Keratinocyte (primary cell): ENCODE measurements around the gene SOAT1. TPM values are rescaled to one million over a fixed set of nuclear protein-coding genes. Genes with fewer than 3 reads are reported as not detected.

Experiments used
- DNase-seq: peaks from one replicate; pipeline ENCODE4 v3.0.0-alpha.2; 2011; ENCODE audit warnings: low read depth, missing footprints, low spot score
- FAIRE-seq: peaks from 2 replicates; lab custom pipeline; 2011; peaks lifted over from hg19 to GRCh38; lab: Jason Lieb, UNC
- H2AFZ ChIP-seq: 2 replicates; pipeline ENCODE4 v1.6.0; 2012; ENCODE audit warnings: low read length, control low read depth, inconsistent platforms; ENCODE audit not compliant: control insufficient read depth
- H3K27ac ChIP-seq: 2 replicates; pipeline ENCODE4 v1.5.1; 2011; ENCODE audit warnings: low read length; ENCODE audit not compliant: control insufficient read depth, insufficient read depth
- H3K27me3 ChIP-seq: 3 replicates; pipeline ENCODE4 v1.6.0; 2011; ENCODE audit warnings: low read length; ENCODE audit not compliant: control insufficient read depth, insufficient read depth; ENCODE audit errors: extremely low read depth
- H3K36me3 ChIP-seq, 2 experiments: 2 replicates in 1 of 2; 3 replicates in 1 of 2; pipeline ENCODE4 v1.5.1; 2011; ENCODE audit warnings: low read length in 2 of 2, mild to moderate bottlenecking in 1 of 2; ENCODE audit not compliant: control insufficient read depth in 2 of 2, insufficient read depth in 2 of 2; ENCODE audit errors: extremely low read depth in 1 of 2
- H3K4me1 ChIP-seq: 3 replicates; pipeline ENCODE4 v1.5.1; 2011; ENCODE audit warnings: low read length; ENCODE audit not compliant: control insufficient read depth, insufficient read depth; ENCODE audit errors: extremely low read depth
- H3K4me2 ChIP-seq: 3 replicates; pipeline ENCODE4 v1.6.0; 2011; ENCODE audit warnings: low read depth, low read length; ENCODE audit not compliant: control insufficient read depth, insufficient read depth; ENCODE audit errors: extremely low read depth
- H3K4me3 ChIP-seq, 3 experiments: fragments of 200-600 bp in 1 of 3; sonication (generic) in 1 of 3; 2 replicates in 2 of 3; 3 replicates in 1 of 3; pipeline ENCODE4 v1.5.1; 2011 to 2016; ENCODE audit warnings: low read length in 3 of 3, mild to moderate bottlenecking in 3 of 3, control low read depth in 2 of 3, inconsistent platforms in 1 of 3, low read depth in 1 of 3, mixed read lengths in 1 of 3, mixed run types in 1 of 3, moderate library complexity in 1 of 3; ENCODE audit not compliant: control insufficient read depth in 2 of 3, insufficient read depth in 2 of 3; ENCODE audit errors: extremely low read depth in 1 of 3
- H3K79me2 ChIP-seq: 2 replicates; pipeline ENCODE4 v1.6.0; 2012; ENCODE audit warnings: low read length; ENCODE audit not compliant: control insufficient read depth, insufficient read depth
- H3K9ac ChIP-seq: 3 replicates; pipeline ENCODE4 v1.6.0; 2011; ENCODE audit warnings: low read length; ENCODE audit not compliant: control insufficient read depth, insufficient read depth; ENCODE audit errors: extremely low read depth
- H3K9me1 ChIP-seq: 3 replicates; pipeline ENCODE4 v1.6.0; 2011; ENCODE audit warnings: low read length; ENCODE audit not compliant: control insufficient read depth, insufficient read depth; ENCODE audit errors: extremely low read depth
- H3K9me3 ChIP-seq: 2 replicates; pipeline ENCODE4 v1.5.1; 2012; ENCODE audit warnings: low read depth, low read length; ENCODE audit not compliant: control insufficient read depth
- H4K20me1 ChIP-seq: 3 replicates; pipeline ENCODE4 v1.6.0; 2011; ENCODE audit warnings: low read length; ENCODE audit not compliant: control insufficient read depth, insufficient read depth; ENCODE audit errors: extremely low read depth
- CTCF ChIP-seq, 3 experiments: IDR thresholded peaks in 1 of 3; conservative IDR thresholded peaks in 1 of 3; optimal IDR thresholded peaks in 1 of 3; 2 replicates in 2 of 3; 3 replicates in 1 of 3; pipeline versions ENCODE3 to v1.5.1; 2011; ENCODE audit warnings: low read length in 3 of 3, mild to moderate bottlenecking in 3 of 3, moderate library complexity in 2 of 3, control low read depth in 1 of 3, inconsistent platforms in 1 of 3; ENCODE audit not compliant: insufficient read depth in 2 of 3; ENCODE audit errors: extremely low read depth in 1 of 3
- EZH2 ChIP-seq: IDR thresholded peaks from one replicate; pipeline ENCODE4 v1.6.1; 2012; ENCODE audit warnings: inconsistent platforms, mild to moderate bottlenecking, low read length, moderate library complexity
- dilution Hi-C: fragments of 300-500 bp; cut with MboI; formaldehyde crosslinking; loops from one replicate; pipeline ENCODE4 v1.7.0; 2020; ENCODE audit warnings: low sequenced_read_pairs; ENCODE audit not compliant: extremely low pct_ligation_motif_present
- polyA plus RNA-seq, 5 experiments: library from polyadenylated mRNA; depleted of rRNA in 3 of 5; stranded (reverse) in 3 of 5; stranded (forward) in 1 of 5; unstranded in 1 of 5; fragments of >200 nt; gene quantifications; 1 replicate in 1 of 5; 2 replicates in 3 of 5; 3 replicates in 1 of 5; pipeline versions ENCODE4 v1.2.1 to v1.2.3, GENCODE V29; 2011 to 2012; ENCODE audit warnings: missing spikeins in 2 of 5, low read depth in 1 of 5, low replicate concordance in 1 of 5

SOAT1 gene
- polyA plus RNA-seq, 1 donor (not counting 4 experiments of a cell fraction or from before 2014, with no cell fraction given) = 62.9 TPM

- H3K27me3 ChIP-seq = no peaks in the 10 kb centered on the region
- no peaks in the 10 kb centered on the region for H4K20me1 ChIP-seq
- FAIRE-seq (no peak), DNase-seq (no peak)
- dilution Hi-C loops = no loop called here
- H3K9me1 ChIP-seq = no peaks in the 10 kb centered on the region
- no peak overlapping the region for H3K9ac ChIP-seq
- H3K4me1 ChIP-seq = no peaks in the 10 kb centered on the region
- H3K27ac ChIP-seq = no peak overlapping the region
- H3K79me2 ChIP-seq = peaks cover 77% of the 10 kb centered on the region
- H3K4me3 ChIP-seq = no peak overlapping the region
- no peak overlapping the region for H3K4me2 ChIP-seq
- H3K9me3 ChIP-seq = no peaks in the 10 kb centered on the region
- peaks cover 3 to 8% of the 10 kb centered on the region in 2 experiments for H3K36me3 ChIP-seq
- no peak overlapping the region for H2AFZ ChIP-seq
- TF ChIP-seq EZH2 = no peak
- TF ChIP-seq CTCF (optimal IDR thresholded peaks at IDR 0.05 in 1 of 3, IDR thresholded peaks at IDR 0.05 in 1 of 3, conservative IDR thresholded peaks at IDR 0.05 in 1 of 3; ENCODE audit: extremely low read depth in 1 of 3, insufficient read depth in 2 of 3, low read length in 3 of 3) = no peak
These were observed 9.7 kb downstream of the SOAT1 start for GRCh38 chr1:179303200-179303785.

- no peak overlapping the region for H3K4me3 ChIP-seq
- no peaks in the 10 kb centered on the region for H3K9me3 ChIP-seq
- no peak overlapping the region for H3K4me2 ChIP-seq
- H3K9ac ChIP-seq = no peak overlapping the region
- no peaks in the 10 kb centered on the region for H4K20me1 ChIP-seq
- dilution Hi-C loops = no loop called here
- no peak overlapping the region for H2AFZ ChIP-seq
- no peak for DNase-seq
- peaks cover 3 to 8% of the 10 kb centered on the region in 2 experiments for H3K36me3 ChIP-seq
- FAIRE-seq = no peak
- no peak for TF ChIP-seq CTCF (optimal IDR thresholded peaks at IDR 0.05 in 1 of 3, IDR thresholded peaks at IDR 0.05 in 1 of 3, conservative IDR thresholded peaks at IDR 0.05 in 1 of 3; ENCODE audit: extremely low read depth in 1 of 3, insufficient read depth in 2 of 3, low read length in 3 of 3)
- TF ChIP-seq EZH2 = no peak
- H3K4me1 ChIP-seq = peaks cover 9% of the 10 kb centered on the region
- peaks cover 64% of the 10 kb centered on the region for H3K79me2 ChIP-seq
- no peaks in the 10 kb centered on the region for H3K27me3 ChIP-seq
- no peak overlapping the region for H3K27ac ChIP-seq
- H3K9me1 ChIP-seq = no peaks in the 10 kb centered on the region
These were observed 11.9 kb downstream of the SOAT1 start for GRCh38 chr1:179305450-179305849.
